Measurements from ENCODE around the gene ITIH4. TPM values are rescaled to one million over a fixed set of nuclear protein-coding genes. Genes with fewer than 3 reads are reported as not detected.

ITIH4 gene
- total and polyA plus RNA-seq, 7 donors, result 1.3 to 90.8 (median 29.2) TPM

DNA sequence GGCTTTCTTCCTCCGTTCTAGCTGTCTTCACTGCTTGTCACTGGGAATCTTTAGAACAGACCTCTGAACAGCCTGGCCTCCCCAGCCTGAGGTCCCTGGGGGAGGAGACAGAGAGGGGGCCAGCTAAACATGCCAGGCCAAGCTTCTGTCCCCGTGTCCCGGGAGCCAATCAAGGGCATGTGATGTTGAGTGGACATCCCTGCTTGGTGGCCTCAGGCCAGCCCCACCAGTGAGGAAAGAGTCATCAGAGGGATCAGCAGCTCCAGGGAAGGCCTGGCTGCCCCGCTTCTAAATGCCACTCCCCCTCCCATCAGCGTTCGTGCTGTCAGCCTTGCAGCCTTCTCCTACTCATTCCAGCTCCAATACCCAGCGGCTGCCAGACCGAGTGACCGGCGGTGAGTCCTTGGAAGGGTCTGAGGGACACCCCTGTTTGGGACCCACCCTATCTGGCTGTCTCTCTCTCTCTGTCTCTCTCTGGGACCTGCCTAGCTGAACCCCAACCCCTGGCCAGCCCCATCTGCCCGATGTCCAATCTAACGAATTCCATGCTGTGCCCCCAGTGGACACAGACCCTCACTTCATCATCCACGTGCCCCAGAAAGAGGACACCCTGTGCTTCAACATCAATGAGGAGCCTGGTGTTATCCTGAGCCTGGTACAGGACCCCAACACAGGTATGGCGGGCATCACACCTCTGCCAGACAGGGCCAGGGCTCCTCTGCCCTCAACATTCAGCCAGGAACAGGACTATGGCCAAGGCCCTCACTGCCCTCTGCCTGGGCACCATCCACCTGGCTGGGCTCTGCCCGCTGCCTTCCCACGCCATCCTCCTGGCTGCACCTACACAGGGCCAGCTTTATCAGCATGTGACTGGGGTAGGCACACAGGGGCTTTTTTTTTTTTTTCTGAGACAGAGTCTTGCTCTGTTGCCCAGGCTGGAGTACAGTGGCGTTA, 42.5 kb downstream of the ITIH4 start:
- no peaks in the 10 kb centered on the region for H3K36me3 ChIP-seq (ENCODE audit: insufficient read depth in 1 of 2, low read depth in 1 of 2)
- peak in 2 of 4 donors; percentile 22 to 24 for ATAC-seq
- H3K27ac ChIP-seq, result no peak overlapping the region
- no peaks in the 10 kb centered on the region for H3K4me1 ChIP-seq
- H3K27me3 ChIP-seq (ENCODE audit: insufficient read depth in 3 of 3, low read length in 2 of 3), result no peaks in the 10 kb centered on the region
- TF ChIP-seq, protein P1, sequence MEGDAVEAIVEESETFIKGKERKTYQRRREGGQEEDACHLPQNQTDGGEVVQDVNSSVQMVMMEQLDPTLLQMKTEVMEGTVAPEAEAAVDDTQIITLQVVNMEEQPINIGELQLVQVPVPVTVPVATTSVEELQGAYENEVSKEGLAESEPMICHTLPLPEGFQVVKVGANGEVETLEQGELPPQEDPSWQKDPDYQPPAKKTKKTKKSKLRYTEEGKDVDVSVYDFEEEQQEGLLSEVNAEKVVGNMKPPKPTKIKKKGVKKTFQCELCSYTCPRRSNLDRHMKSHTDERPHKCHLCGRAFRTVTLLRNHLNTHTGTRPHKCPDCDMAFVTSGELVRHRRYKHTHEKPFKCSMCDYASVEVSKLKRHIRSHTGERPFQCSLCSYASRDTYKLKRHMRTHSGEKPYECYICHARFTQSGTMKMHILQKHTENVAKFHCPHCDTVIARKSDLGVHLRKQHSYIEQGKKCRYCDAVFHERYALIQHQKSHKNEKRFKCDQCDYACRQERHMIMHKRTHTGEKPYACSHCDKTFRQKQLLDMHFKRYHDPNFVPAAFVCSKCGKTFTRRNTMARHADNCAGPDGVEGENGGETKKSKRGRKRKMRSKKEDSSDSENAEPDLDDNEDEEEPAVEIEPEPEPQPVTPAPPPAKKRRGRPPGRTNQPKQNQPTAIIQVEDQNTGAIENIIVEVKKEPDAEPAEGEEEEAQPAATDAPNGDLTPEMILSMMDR (IDR thresholded peaks at IDR 0.05), result no peak
- DNase-seq, result peak in 1 of 2 donors; percentile 48
- WGBS, 3 donors, result 44 to 57% (median 48%) methylated on average over 16 to 17 of the region's 17 CpGs
- no peaks in the 10 kb centered on the region for H3K9me3 ChIP-seq
- intact Hi-C loops (cut with DNase I), result no loop called here
- no peak overlapping the region for H3K4me3 ChIP-seq

DNA sequence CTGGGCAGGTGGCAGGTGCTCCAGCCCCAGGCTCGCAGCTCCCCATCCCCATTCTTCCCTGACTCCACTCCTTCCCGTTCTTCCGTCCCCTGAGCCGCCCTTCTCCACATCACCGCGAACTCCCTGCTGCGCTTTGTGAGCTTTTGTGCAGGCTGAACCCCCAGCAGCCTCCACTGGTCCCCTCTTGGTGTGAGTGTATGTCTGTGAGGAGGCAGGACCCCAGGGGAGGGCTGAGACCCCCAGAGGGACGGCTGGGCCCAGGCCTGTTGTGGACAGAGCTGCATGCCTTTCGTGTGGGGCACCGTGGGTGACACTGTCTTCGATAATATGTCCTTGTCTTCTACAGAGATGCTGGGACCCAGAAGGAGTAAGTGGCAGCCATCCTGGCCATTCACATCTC, 43.2 kb downstream of the ITIH4 start:
- TF ChIP-seq, protein P1 (IDR thresholded peaks at IDR 0.05), result no peak
- 80 to 86% (median 83%) methylated on average over 11 of the region's 11 CpGs for WGBS, 3 donors
- no peak overlapping the region for H3K4me3 ChIP-seq
- DNase-seq, result peak in 1 of 2 donors; percentile 38
- H3K27me3 ChIP-seq (ENCODE audit: insufficient read depth in 3 of 3, low read length in 2 of 3), result peaks cover 0 to 2% (median 0%) of the 10 kb centered on the region in 3 donors
- no peak overlapping the region for H3K27ac ChIP-seq
- H3K9me3 ChIP-seq, result no peaks in the 10 kb centered on the region
- intact Hi-C loops (cut with DNase I), result no loop called here
- no peaks in the 10 kb centered on the region for H3K4me1 ChIP-seq
- ATAC-seq, result no peak
- H3K36me3 ChIP-seq (ENCODE audit: insufficient read depth in 1 of 2, low read depth in 1 of 2), result no peaks in the 10 kb centered on the region

- Histone ChIP-seq H3K9me3 (no peaks in the 10 kb centered on the region), H3K36me3 (ENCODE audit: insufficient read depth in 1 of 2, low read depth in 1 of 2) (no peaks in the 10 kb centered on the region), H3K27ac (no peak overlapping the region), H3K4me3 (no peak overlapping the region), H3K27me3 (ENCODE audit: insufficient read depth in 3 of 3, low read length in 2 of 3) (peaks cover 0 to 2% (median 0%) of the 10 kb centered on the region in 3 donors), H3K4me1 (no peaks in the 10 kb centered on the region)
- 87 to 88% (median 87%) methylated on average over 18 to 19 of the region's 19 CpGs for WGBS, 3 donors
- ATAC-seq (no peak), DNase-seq (peak in 1 of 2 donors; percentile 48)
- intact Hi-C loops (cut with DNase I), result no loop called here
- TF ChIP-seq, protein P1 (IDR thresholded peaks at IDR 0.05), result no peak
Measured at GRCh38 chr3:52786330-52787215, 43.9 kb downstream of the ITIH4 start.

GRCh38 chr3:52784931-52785590, 45.4 kb downstream of the ITIH4 start:
- Histone ChIP-seq H3K27ac (no peak overlapping the region), H3K4me1 (no peaks in the 10 kb centered on the region), H3K9me3 (no peaks in the 10 kb centered on the region), H3K4me3 (no peak overlapping the region), H3K27me3 (ENCODE audit: insufficient read depth in 3 of 3, low read length in 2 of 3) (peaks cover 0 to 2% (median 0%) of the 10 kb centered on the region in 3 donors), H3K36me3 (ENCODE audit: insufficient read depth in 1 of 2, low read depth in 1 of 2) (no peaks in the 10 kb centered on the region)
- DNase-seq, result no peak
- 82 to 88% (median 83%) methylated on average over 5 of the region's 5 CpGs for WGBS, 3 donors
- ATAC-seq, result no peak
- intact Hi-C loops (cut with DNase I), result no loop called here
- TF ChIP-seq, protein P1 (IDR thresholded peaks at IDR 0.05), result no peak
